Measurements from ENCODE around the gene INTS6L.
A peak's percentile ranks its signal among the peaks of the same experiment; 100 is the strongest.

INTS6L gene

GRCh38 chrX:135484641-135485289 is 35.7 kb upstream of the INTS6L start:
- peak; percentile 59 for DNase-seq (ENCODE audit: low read depth)
- TF ChIP-seq CTCF (IDR thresholded peaks at IDR 0.05; ENCODE audit: low read depth, low read length), result peak; percentile 33
- no peak for TF ChIP-seq MYC (IDR thresholded peaks at IDR 0.05; ENCODE audit: low read depth, low read length)
- H3K4me3 ChIP-seq (ENCODE audit: low read depth, low read length), result no peak overlapping the region

GRCh38 chrX:135489542-135489941 is 30.9 kb upstream of the INTS6L start:
- no peak overlapping the region for H3K4me3 ChIP-seq (ENCODE audit: low read depth, low read length)
- DNase-seq (ENCODE audit: low read depth), result peak; percentile 22
- TF ChIP-seq MYC (IDR thresholded peaks at IDR 0.05; ENCODE audit: low read depth, low read length) (no peak), POLR2A (IDR thresholded peaks at IDR 0.05; ENCODE audit: extremely low read depth, insufficient read length) (no peak)

- DNase-seq (ENCODE audit: low read depth), result no peak
- TF ChIP-seq POLR2A (IDR thresholded peaks at IDR 0.05; ENCODE audit: extremely low read depth, insufficient read length) (no peak), MAX (IDR thresholded peaks at IDR 0.05; ENCODE audit: low read depth, low read length) (no peak), CTCF (IDR thresholded peaks at IDR 0.05; ENCODE audit: low read depth, low read length) (no peak), MYC (IDR thresholded peaks at IDR 0.05; ENCODE audit: low read depth, low read length) (no peak)
- H3K4me3 ChIP-seq (ENCODE audit: low read depth, low read length), result no peak overlapping the region
These were observed 29.4 kb upstream of the INTS6L start for GRCh38 chrX:135490979-135491514.

GRCh38 chrX:135494453-135494852 is 26.0 kb upstream of the INTS6L start:
- H3K4me3 ChIP-seq (ENCODE audit: low read depth, low read length), result no peak overlapping the region
- TF ChIP-seq MYC (IDR thresholded peaks at IDR 0.05; ENCODE audit: low read depth, low read length) (no peak), MAX (IDR thresholded peaks at IDR 0.05; ENCODE audit: low read depth, low read length) (no peak), CTCF (IDR thresholded peaks at IDR 0.05; ENCODE audit: low read depth, low read length) (no peak), POLR2A (IDR thresholded peaks at IDR 0.05; ENCODE audit: extremely low read depth, insufficient read length) (no peak)
- no peak for DNase-seq (ENCODE audit: low read depth)

GRCh38 chrX:135497736-135498135 is 22.7 kb upstream of the INTS6L start:
- TF ChIP-seq POLR2A (IDR thresholded peaks at IDR 0.05; ENCODE audit: extremely low read depth, insufficient read length), result no peak
- TF ChIP-seq CTCF (IDR thresholded peaks at IDR 0.05; ENCODE audit: low read depth, low read length), result no peak
- no peak for TF ChIP-seq MAX (IDR thresholded peaks at IDR 0.05; ENCODE audit: low read depth, low read length)
- no peak for TF ChIP-seq MYC (IDR thresholded peaks at IDR 0.05; ENCODE audit: low read depth, low read length)
- H3K4me3 ChIP-seq (ENCODE audit: low read depth, low read length), result no peak overlapping the region
- no peak for DNase-seq (ENCODE audit: low read depth)

GRCh38 chrX:135498236-135498635 is 22.2 kb upstream of the INTS6L start:
- no peak overlapping the region for H3K4me3 ChIP-seq (ENCODE audit: low read depth, low read length)
- TF ChIP-seq MYC (IDR thresholded peaks at IDR 0.05; ENCODE audit: low read depth, low read length) (no peak), POLR2A (IDR thresholded peaks at IDR 0.05; ENCODE audit: extremely low read depth, insufficient read length) (no peak), MAX (IDR thresholded peaks at IDR 0.05; ENCODE audit: low read depth, low read length) (no peak), CTCF (IDR thresholded peaks at IDR 0.05; ENCODE audit: low read depth, low read length) (no peak)
- no peak for DNase-seq (ENCODE audit: low read depth)

Measured in NB4 (cell line).